ENCODE data around the gene RAB37.

DNA sequence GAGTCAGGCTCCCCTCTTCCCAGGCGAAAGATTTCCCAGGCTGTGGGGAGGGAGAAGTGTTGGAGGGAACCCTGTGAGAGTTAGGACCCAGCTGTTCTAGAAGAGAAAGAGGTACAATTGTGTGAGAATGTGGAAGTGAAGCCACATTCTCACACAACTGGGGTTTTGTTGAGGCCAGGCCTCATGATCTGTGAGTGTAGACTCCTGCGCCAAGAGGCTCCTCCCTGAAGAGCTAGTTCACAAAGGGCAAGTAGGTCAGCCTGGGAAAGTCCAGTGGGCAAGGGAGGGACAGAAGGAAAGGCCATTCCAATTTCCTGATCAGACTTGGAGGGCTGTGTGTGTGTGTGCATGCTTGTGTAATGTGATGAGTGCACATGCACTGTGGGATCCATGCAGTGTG is 39.5 kb upstream of the RAB37 start:
- TF ChIP-seq, protein P1, sequence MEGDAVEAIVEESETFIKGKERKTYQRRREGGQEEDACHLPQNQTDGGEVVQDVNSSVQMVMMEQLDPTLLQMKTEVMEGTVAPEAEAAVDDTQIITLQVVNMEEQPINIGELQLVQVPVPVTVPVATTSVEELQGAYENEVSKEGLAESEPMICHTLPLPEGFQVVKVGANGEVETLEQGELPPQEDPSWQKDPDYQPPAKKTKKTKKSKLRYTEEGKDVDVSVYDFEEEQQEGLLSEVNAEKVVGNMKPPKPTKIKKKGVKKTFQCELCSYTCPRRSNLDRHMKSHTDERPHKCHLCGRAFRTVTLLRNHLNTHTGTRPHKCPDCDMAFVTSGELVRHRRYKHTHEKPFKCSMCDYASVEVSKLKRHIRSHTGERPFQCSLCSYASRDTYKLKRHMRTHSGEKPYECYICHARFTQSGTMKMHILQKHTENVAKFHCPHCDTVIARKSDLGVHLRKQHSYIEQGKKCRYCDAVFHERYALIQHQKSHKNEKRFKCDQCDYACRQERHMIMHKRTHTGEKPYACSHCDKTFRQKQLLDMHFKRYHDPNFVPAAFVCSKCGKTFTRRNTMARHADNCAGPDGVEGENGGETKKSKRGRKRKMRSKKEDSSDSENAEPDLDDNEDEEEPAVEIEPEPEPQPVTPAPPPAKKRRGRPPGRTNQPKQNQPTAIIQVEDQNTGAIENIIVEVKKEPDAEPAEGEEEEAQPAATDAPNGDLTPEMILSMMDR (IDR thresholded peaks at IDR 0.05): no peak
- TF ChIP-seq SMC3 (IDR thresholded peaks at IDR 0.05; ENCODE audit: low read depth, low read length) (no peak), RAD21 (IDR thresholded peaks at IDR 0.05; ENCODE audit: low read length) (no peak), TAF1 (IDR thresholded peaks at IDR 0.05; ENCODE audit: borderline replicate concordance, low read depth, low read length) (no peak), TCF12 (IDR thresholded peaks at IDR 0.05) (no peak), YY1 (IDR thresholded peaks at IDR 0.05; ENCODE audit: low read depth) (no peak), TEAD4 (IDR thresholded peaks at IDR 0.05; ENCODE audit: borderline replicate concordance, insufficient read depth) (no peak), GABPA (IDR thresholded peaks at IDR 0.05; ENCODE audit: low read depth) (no peak), MXI1 (IDR thresholded peaks at IDR 0.05; ENCODE audit: low read depth, low read length) (no peak), EZH2phosphoT487 (IDR thresholded peaks at IDR 0.05; ENCODE audit: borderline replicate concordance, low read depth) (no peak), ELF1 (IDR thresholded peaks at IDR 0.05) (no peak)
- TF ChIP-seq, protein P2, sequence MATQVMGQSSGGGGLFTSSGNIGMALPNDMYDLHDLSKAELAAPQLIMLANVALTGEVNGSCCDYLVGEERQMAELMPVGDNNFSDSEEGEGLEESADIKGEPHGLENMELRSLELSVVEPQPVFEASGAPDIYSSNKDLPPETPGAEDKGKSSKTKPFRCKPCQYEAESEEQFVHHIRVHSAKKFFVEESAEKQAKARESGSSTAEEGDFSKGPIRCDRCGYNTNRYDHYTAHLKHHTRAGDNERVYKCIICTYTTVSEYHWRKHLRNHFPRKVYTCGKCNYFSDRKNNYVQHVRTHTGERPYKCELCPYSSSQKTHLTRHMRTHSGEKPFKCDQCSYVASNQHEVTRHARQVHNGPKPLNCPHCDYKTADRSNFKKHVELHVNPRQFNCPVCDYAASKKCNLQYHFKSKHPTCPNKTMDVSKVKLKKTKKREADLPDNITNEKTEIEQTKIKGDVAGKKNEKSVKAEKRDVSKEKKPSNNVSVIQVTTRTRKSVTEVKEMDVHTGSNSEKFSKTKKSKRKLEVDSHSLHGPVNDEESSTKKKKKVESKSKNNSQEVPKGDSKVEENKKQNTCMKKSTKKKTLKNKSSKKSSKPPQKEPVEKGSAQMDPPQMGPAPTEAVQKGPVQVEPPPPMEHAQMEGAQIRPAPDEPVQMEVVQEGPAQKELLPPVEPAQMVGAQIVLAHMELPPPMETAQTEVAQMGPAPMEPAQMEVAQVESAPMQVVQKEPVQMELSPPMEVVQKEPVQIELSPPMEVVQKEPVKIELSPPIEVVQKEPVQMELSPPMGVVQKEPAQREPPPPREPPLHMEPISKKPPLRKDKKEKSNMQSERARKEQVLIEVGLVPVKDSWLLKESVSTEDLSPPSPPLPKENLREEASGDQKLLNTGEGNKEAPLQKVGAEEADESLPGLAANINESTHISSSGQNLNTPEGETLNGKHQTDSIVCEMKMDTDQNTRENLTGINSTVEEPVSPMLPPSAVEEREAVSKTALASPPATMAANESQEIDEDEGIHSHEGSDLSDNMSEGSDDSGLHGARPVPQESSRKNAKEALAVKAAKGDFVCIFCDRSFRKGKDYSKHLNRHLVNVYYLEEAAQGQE (IDR thresholded peaks at IDR 0.05; ENCODE audit: low read depth, low read length): no peak
- TF ChIP-seq, protein P3, sequence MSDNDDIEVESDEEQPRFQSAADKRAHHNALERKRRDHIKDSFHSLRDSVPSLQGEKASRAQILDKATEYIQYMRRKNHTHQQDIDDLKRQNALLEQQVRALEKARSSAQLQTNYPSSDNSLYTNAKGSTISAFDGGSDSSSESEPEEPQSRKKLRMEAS (IDR thresholded peaks at IDR 0.05; ENCODE audit: low read depth): no peak
- TF ChIP-seq, protein P4, sequence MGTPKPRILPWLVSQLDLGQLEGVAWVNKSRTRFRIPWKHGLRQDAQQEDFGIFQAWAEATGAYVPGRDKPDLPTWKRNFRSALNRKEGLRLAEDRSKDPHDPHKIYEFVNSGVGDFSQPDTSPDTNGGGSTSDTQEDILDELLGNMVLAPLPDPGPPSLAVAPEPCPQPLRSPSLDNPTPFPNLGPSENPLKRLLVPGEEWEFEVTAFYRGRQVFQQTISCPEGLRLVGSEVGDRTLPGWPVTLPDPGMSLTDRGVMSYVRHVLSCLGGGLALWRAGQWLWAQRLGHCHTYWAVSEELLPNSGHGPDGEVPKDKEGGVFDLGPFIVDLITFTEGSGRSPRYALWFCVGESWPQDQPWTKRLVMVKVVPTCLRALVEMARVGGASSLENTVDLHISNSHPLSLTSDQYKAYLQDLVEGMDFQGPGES (IDR thresholded peaks at IDR 0.05; ENCODE audit: low read depth, low read length): no peak

Data from SK-N-SH (cell line).